Mesothelial cell of epicardium (in vitro differentiated cells): Measurements from ENCODE around the gene LCN9. TPM values are rescaled to one million over a fixed set of nuclear protein-coding genes. Genes with fewer than 3 reads are reported as not detected.

ENCODE experiments used
- DNase-seq, 2 experiments: peaks; one replicate each; pipeline ENCODE4 v3.0.0; 2021; ENCODE audit warnings: low spot score in 2 of 2; ENCODE audit not compliant: unreplicated experiment in 2 of 2
- H3K27ac Mint-ChIP-seq: 2 replicates; pipeline ENCODE4 v1.8.0; 2021; ENCODE audit warnings: mixed read lengths
- H3K27me3 Mint-ChIP-seq: 2 replicates; pipeline ENCODE4 v1.8.0; 2021; ENCODE audit warnings: low read depth, mixed read lengths
- H3K36me3 Mint-ChIP-seq: 2 replicates; pipeline ENCODE4 v1.8.0; 2021; ENCODE audit warnings: mixed read lengths
- H3K4me1 Mint-ChIP-seq: 2 replicates; pipeline ENCODE4 v1.8.0; 2021; ENCODE audit warnings: mixed read lengths
- H3K4me3 Mint-ChIP-seq: 2 replicates; pipeline ENCODE4 v1.8.0; 2021; ENCODE audit warnings: mild to moderate bottlenecking, moderate library complexity, mixed read lengths
- H3K9me3 Mint-ChIP-seq: 2 replicates; pipeline ENCODE4 v1.8.0; 2021; ENCODE audit warnings: mixed read lengths
- CTCF ChIP-seq: fragments of 200-600 bp; sonication (generic); IDR thresholded peaks from one replicate; pipeline ENCODE4 v1.5.0; 2021; ENCODE audit warnings: antibody characterized with exemption; ENCODE audit not compliant: unreplicated experiment
- total RNA-seq: library from RNA; stranded (reverse); gene quantifications from 3 replicates; pipeline ENCODE4 v1.2.1, GENCODE V29; 2021

The LCN9 gene
- total RNA-seq, 1 donor from 2014 or later = 1.7 TPM

- DNase-seq = no peak
- peaks cover 28% of the 10 kb centered on the region for H3K27me3 Mint-ChIP-seq
- H3K4me1 Mint-ChIP-seq = no peaks in the 10 kb centered on the region
- TF ChIP-seq CTCF = no peak
- no peak overlapping the region for H3K27ac Mint-ChIP-seq
- no peak overlapping the region for H3K4me3 Mint-ChIP-seq
- no peaks in the 10 kb centered on the region for H3K9me3 Mint-ChIP-seq
- no peaks in the 10 kb centered on the region for H3K36me3 Mint-ChIP-seq
Measured at GRCh38 chr9:135677641-135678168, 14.6 kb downstream of the LCN9 start.

GRCh38 chr9:135678236-135679017 is 15.3 kb downstream of the LCN9 start:
- Mint-ChIP-seq H3K27ac (no peak overlapping the region), H3K4me1 (no peaks in the 10 kb centered on the region), H3K4me3 (no peak overlapping the region), H3K9me3 (no peaks in the 10 kb centered on the region), H3K36me3 (no peaks in the 10 kb centered on the region), H3K27me3 (peaks cover 26% of the 10 kb centered on the region)
- DNase-seq = no peak
- no peak for TF ChIP-seq CTCF

GRCh38 chr9:135680056-135680455 is 16.9 kb downstream of the LCN9 start:
- no peak for TF ChIP-seq CTCF
- H3K4me3 Mint-ChIP-seq = no peak overlapping the region
- no peak for DNase-seq
- no peaks in the 10 kb centered on the region for H3K36me3 Mint-ChIP-seq
- H3K27ac Mint-ChIP-seq = no peak overlapping the region
- H3K4me1 Mint-ChIP-seq = no peaks in the 10 kb centered on the region
- H3K27me3 Mint-ChIP-seq = peaks cover 25% of the 10 kb centered on the region
- H3K9me3 Mint-ChIP-seq = no peaks in the 10 kb centered on the region

- H3K36me3 Mint-ChIP-seq = no peaks in the 10 kb centered on the region
Measured at GRCh38 chr9:135681161-135681560, 18.1 kb downstream of the LCN9 start.

GRCh38 chr9:135683401-135684034 is 20.4 kb downstream of the LCN9 start:
- Mint-ChIP-seq H3K36me3 (no peaks in the 10 kb centered on the region), H3K27me3 (peaks cover 25% of the 10 kb centered on the region), H3K4me3 (no peak overlapping the region), H3K27ac (no peak overlapping the region), H3K4me1 (no peaks in the 10 kb centered on the region), H3K9me3 (no peaks in the 10 kb centered on the region)
- DNase-seq = no peak
- no peak for TF ChIP-seq CTCF

More at GRCh38 chr9:135681161-135681560, 18.1 kb downstream of the LCN9 start:
- Mint-ChIP-seq H3K27ac (no peak overlapping the region), H3K27me3 (peaks cover 25% of the 10 kb centered on the region), H3K4me1 (no peaks in the 10 kb centered on the region), H3K4me3 (no peak overlapping the region), H3K9me3 (no peaks in the 10 kb centered on the region)
- TF ChIP-seq CTCF = no peak
- no peak for DNase-seq
